Measurements from ENCODE around the gene CCDC92B. TPM values are rescaled to one million over a fixed set of nuclear protein-coding genes. Genes with fewer than 3 reads are reported as not detected.
"Not testable (repeated sequence)": the region's sequence is repeated elsewhere in the genome, so short reads cannot be mapped to it uniquely, and the experiment has no call there.

Gene CCDC92B
- total and polyA plus RNA-seq, 2 donors = 0.14 to 0.32 TPM

GRCh38 chr17:2690165-2691068 lies 59.0 kb downstream of the CCDC92B start:
- H3K27ac ChIP-seq (ENCODE audit: low read depth) = no peak overlapping the region
- 88% methylated on average over 55 of the region's 55 CpGs for WGBS
- H3K36me3 ChIP-seq (ENCODE audit: insufficient read depth) = peaks cover 3% of the 10 kb centered on the region
- DNase-seq (ENCODE audit: extremely low spot score) = no peak
- H3K4me3 ChIP-seq (ENCODE audit: low read depth, low read length) = no peak overlapping the region
- no peaks in the 10 kb centered on the region for H3K4me1 ChIP-seq (ENCODE audit: insufficient read depth)

GRCh38 chr17:2689411-2690164 lies 59.9 kb downstream of the CCDC92B start:
- Histone ChIP-seq H3K27ac (ENCODE audit: low read depth) (no peak overlapping the region), H3K4me3 (ENCODE audit: low read depth, low read length) (no peak overlapping the region), H3K4me1 (ENCODE audit: insufficient read depth) (no peaks in the 10 kb centered on the region), H3K36me3 (ENCODE audit: insufficient read depth) (no peaks in the 10 kb centered on the region)
- 66% methylated on average over 40 of the region's 40 CpGs for WGBS
- no peak for DNase-seq (ENCODE audit: extremely low spot score)

- no peak for DNase-seq (ENCODE audit: extremely low spot score)
- Histone ChIP-seq H3K4me1 (ENCODE audit: insufficient read depth) (no peaks in the 10 kb centered on the region), H3K27ac (ENCODE audit: low read depth) (no peak overlapping the region), H3K36me3 (ENCODE audit: insufficient read depth) (no peaks in the 10 kb centered on the region), H3K4me3 (ENCODE audit: low read depth, low read length) (no peak overlapping the region)
- WGBS = 68% methylated on average over 27 of the region's 27 CpGs
Observed at GRCh38 chr17:2688351-2689342, 60.8 kb downstream of the CCDC92B start.

GRCh38 chr17:2687074-2687418 lies 62.4 kb downstream of the CCDC92B start:
- DNase-seq (ENCODE audit: extremely low spot score) = no peak
- Histone ChIP-seq H3K4me3 (ENCODE audit: low read depth, low read length) (no peak overlapping the region), H3K4me1 (ENCODE audit: insufficient read depth) (no peaks in the 10 kb centered on the region), H3K27ac (ENCODE audit: low read depth) (no peak overlapping the region), H3K36me3 (ENCODE audit: insufficient read depth) (no peaks in the 10 kb centered on the region)
- 67% methylated on average over 6 of the region's 6 CpGs for WGBS

GRCh38 chr17:2685696-2686095 lies 63.8 kb downstream of the CCDC92B start:
- no peaks in the 10 kb centered on the region for H3K36me3 ChIP-seq (ENCODE audit: insufficient read depth)
- H3K4me3 ChIP-seq (ENCODE audit: low read depth, low read length) = no peak overlapping the region
- DNase-seq (ENCODE audit: extremely low spot score) = no peak
- WGBS = 87% methylated on average over 15 of the region's 15 CpGs
- no peaks in the 10 kb centered on the region for H3K4me1 ChIP-seq (ENCODE audit: insufficient read depth)
- no peak overlapping the region for H3K27ac ChIP-seq (ENCODE audit: low read depth)

- no peak overlapping the region for H3K27ac ChIP-seq (ENCODE audit: low read depth)
- H3K4me3 ChIP-seq (ENCODE audit: low read depth, low read length) = no peak overlapping the region
- no peak for DNase-seq (ENCODE audit: extremely low spot score)
- 91% methylated on average over 18 of the region's 18 CpGs for WGBS
- H3K36me3 ChIP-seq (ENCODE audit: insufficient read depth) = no peaks in the 10 kb centered on the region
- H3K4me1 ChIP-seq (ENCODE audit: insufficient read depth) = no peaks in the 10 kb centered on the region
Observed at GRCh38 chr17:2684549-2684948, 64.9 kb downstream of the CCDC92B start.

GRCh38 chr17:2683912-2684311 lies 65.5 kb downstream of the CCDC92B start:
- WGBS = 26% methylated on average over 8 of the region's 8 CpGs
- H3K36me3 ChIP-seq (ENCODE audit: insufficient read depth) = no peaks in the 10 kb centered on the region
- H3K4me1 ChIP-seq (ENCODE audit: insufficient read depth) = no peaks in the 10 kb centered on the region
- no peak overlapping the region for H3K27ac ChIP-seq (ENCODE audit: low read depth)
- DNase-seq (ENCODE audit: extremely low spot score) = no peak
- no peak overlapping the region for H3K4me3 ChIP-seq (ENCODE audit: low read depth, low read length)

GRCh38 chr17:2682176-2682938 lies 67.1 kb downstream of the CCDC92B start:
- Histone ChIP-seq H3K27ac (ENCODE audit: low read depth) (no peak overlapping the region), H3K36me3 (ENCODE audit: insufficient read depth) (no peaks in the 10 kb centered on the region), H3K4me3 (ENCODE audit: low read depth, low read length) (no peak overlapping the region), H3K4me1 (ENCODE audit: insufficient read depth) (no peaks in the 10 kb centered on the region)
- no peak for DNase-seq (ENCODE audit: extremely low spot score)
- 69% methylated on average over 3 of the region's 3 CpGs for WGBS

GRCh38 chr17:2681650-2682049 lies 67.8 kb downstream of the CCDC92B start:
- 79% methylated on average over 7 of the region's 7 CpGs for WGBS
- DNase-seq (ENCODE audit: extremely low spot score) = no peak
- H3K27ac ChIP-seq (ENCODE audit: low read depth) = no peak overlapping the region
- no peaks in the 10 kb centered on the region for H3K4me1 ChIP-seq (ENCODE audit: insufficient read depth)
- H3K4me3 ChIP-seq (ENCODE audit: low read depth, low read length) = no peak overlapping the region
- H3K36me3 ChIP-seq (ENCODE audit: insufficient read depth) = no peaks in the 10 kb centered on the region

- no peaks in the 10 kb centered on the region for H3K4me1 ChIP-seq (ENCODE audit: insufficient read depth)
- H3K36me3 ChIP-seq (ENCODE audit: insufficient read depth) = no peaks in the 10 kb centered on the region
- H3K27ac ChIP-seq (ENCODE audit: low read depth) = no peak overlapping the region
- DNase-seq (ENCODE audit: extremely low spot score) = no peak
- WGBS = 96% methylated on average over 2 of the region's 2 CpGs
- no peak overlapping the region for H3K4me3 ChIP-seq (ENCODE audit: low read depth, low read length)
Observed at GRCh38 chr17:2680961-2681360, 68.5 kb downstream of the CCDC92B start.

GRCh38 chr17:2679247-2679646 lies 70.2 kb downstream of the CCDC92B start:
- not testable (repeated sequence) for H3K4me1 ChIP-seq (ENCODE audit: insufficient read depth); H3K4me3 ChIP-seq (ENCODE audit: low read depth, low read length); DNase-seq (ENCODE audit: extremely low spot score); H3K36me3 ChIP-seq (ENCODE audit: insufficient read depth); H3K27ac ChIP-seq (ENCODE audit: low read depth)
- 99% methylated on average over 1 of the region's 1 CpG for WGBS
